Hematopoietic multipotent progenitor cell treated with erythropoietin and hydrocortisone succinate and interleukin-3 and kit ligand, for 8 days (in vitro differentiated cells): Measurements from ENCODE around the gene AMFR.
A peak's percentile ranks its signal among the peaks of the same experiment; 100 is the strongest.
"Not testable (repeated sequence)": the region's sequence is repeated elsewhere in the genome, so short reads cannot be mapped to it uniquely, and the experiment has no call there.

ENCODE experiments used
- DNase-seq: peaks from one replicate; pipeline ENCODE4 v3.0.0-alpha.2; 2015

Gene AMFR

DNA sequence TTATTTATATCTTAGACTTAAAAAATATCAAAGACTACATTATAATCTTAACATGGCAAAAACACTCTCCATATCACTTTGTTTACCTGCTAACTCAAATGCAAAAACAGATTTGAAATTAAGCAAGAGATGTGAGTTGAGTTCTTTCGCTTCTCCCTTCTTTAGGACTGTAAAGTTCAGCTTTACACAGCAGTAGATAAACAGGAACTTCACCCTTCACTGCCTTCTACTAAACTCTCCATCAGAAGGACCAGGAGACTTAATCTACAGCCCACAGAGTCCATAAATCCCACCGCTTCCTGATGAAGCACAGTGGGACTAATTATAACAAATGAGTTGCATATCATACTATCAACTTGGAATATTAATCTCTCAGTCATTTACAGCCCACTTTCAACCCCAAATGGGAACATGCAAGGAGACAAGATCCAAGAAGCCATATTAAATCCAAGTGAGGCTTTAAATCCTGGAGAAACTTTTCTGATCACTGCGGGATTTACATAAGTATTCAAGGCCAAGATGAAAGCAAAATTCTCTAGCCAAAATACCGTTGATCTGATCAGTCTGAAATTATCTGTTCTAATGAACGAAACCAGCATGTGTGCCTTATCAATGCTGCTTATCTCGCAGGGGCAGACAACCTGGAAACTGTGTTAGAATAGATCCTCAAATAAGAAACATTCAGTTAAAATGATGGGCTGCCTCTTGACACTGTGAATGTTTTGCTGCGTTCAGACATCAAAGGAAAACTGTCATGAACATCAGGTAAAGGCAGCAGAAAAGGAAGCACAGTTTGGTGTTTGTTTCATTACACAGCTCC, 1.6 kb downstream of the AMFR start:
- DNase-seq: peak; percentile 61

DNA sequence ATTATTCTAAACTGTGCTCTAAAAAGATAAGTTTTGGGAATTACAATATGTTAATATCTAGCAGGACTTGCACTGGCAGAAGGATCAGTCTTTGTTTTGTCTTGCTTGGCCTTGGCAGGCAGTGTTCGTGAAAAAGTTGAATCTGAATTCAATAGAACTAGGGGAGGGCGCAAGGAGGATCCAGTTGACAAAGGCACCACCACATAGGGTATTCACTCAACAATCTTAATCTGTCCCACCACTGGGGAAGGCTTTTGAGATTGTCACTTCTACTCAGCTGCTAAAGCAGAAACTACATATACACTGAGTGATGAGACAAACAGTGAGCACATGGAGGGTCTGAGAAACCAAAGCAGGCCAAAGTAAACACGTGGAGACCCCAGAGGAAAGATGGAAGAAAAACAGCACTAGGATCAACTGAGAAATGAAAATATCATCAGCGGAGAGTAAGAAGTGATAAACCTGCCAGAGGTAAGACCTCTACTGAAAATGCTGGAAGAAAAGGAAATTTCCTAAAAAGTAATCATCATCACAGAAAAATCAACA, 2.4 kb downstream of the AMFR start:
- DNase-seq: no peak

DNA sequence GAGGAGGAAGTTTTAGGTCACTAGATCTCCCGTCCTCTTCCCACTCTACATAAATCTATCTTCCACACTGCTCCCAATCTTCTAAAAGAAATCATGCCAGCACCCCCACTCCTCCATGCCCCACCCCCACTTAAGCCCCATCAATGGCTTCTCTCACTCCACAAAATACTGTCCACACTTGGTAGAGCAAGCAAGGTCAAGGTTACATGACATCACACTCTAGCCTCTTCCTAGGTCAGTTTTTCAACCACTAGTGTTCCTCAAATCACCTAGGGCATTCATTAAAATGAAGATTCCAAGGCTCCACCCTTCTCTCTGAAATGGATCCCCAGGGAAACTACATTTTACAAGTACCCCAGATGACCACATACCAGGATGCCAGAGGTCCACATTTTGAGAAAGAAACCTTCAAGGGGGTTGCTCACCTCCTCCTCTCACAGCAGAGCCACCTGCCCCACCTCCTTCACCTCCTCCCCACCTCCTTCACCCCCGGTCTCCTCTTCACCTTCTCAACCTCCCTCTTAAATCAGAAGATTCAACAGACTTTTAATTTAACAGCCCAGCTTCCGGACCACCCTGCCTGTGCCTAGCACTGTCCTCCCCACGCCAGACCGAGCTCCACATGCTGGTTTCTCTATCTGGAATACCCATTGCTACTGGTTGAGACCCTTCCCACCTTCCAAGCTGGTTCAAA, 3.2 kb downstream of the AMFR start:
- DNase-seq: no peak

DNA sequence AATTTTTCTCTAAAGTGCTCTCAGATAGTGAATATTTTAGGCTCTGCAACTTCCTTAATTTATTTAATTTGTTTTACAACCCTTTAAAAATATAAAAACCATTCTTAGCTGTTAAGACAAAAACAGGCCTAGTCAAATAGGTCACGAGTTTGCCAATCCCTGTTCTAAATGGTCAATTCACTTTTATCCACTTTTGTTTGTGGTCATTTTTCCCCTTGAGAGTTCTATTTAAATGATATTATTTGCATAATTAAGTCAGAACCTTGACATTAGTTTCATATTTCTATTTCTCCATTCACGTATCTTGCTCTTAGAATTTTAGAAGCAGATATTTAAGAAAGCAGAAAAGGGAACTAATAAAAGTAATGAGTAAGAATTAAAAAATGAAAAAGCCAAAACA, 4.0 kb downstream of the AMFR start:
- DNase-seq: no peak

DNA sequence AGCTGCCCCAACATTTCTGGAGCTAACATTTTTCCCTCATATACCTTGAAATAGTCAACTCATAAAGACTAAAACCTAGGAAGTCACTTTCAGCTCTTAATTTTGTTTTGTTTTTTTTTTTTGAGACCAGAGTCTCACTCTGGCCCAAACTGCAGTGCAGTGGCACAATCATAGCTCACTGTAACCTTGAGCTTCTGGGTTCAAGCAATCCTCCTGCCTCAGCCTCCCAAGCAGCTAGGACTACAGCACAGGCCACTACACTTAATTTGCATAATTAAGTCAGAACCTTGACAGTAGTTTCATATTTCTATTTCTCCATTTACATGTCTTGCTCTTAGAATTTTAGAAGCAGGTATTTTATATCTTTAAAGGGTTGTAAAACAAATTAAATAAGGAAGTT, 4.7 kb downstream of the AMFR start:
- DNase-seq: no peak

DNA sequence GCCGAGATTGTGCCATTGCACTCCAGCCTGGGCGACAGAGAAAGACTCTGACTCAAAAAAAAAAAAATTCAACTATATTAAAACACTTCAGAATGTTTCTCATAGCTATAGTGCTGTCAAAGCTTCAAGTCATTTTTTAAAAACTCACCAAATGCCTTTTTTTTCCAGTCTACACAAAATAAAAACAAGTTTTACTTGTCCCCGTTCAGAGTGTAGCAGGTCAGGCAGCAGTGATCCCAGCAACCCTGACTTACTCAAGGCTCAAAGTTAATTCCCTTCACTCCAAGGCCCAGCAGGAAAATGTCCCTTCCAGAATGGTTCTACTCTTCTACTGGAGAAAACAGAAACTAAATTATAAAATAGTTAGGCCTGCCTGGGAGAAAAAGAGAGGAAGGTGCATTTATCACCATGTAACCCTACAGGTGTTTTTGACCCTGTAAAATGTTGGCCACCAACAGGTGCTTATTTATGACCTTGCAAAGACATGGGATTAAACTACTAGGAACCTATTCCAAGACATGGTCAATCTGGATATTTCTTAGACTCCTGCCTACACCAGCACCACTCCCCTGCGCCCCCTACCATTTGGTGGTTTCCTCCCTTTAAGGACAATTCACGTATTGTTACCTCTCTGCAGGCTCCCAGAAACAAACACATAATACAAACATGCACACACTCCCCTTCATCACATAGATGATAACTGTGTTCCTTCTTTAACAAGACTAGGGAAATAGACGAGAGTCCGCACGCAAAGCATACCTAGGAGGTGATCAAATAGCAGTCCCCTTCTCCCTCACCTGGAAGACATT, 5.4 kb downstream of the AMFR start:
- no peak for DNase-seq

DNA sequence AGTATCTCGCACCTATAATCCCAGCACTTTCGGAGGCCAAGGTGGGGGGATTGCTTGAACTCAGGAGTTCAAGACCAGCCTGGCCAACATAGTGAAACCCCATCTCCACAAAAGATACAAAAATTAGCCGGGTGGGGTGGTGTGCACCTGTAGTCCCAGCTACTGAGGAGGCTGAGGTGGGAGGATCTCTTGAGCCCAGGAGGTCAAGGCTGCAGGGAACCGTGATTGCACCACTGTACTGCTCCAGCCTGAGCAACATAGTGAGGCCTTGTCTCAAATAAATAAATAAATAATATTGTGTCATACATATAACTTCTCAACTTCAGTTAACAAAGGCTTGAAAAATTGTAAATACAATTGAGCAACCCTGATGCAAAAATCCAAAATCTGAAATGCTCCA, 8.2 kb downstream of the AMFR start:
- no peak for DNase-seq

DNA sequence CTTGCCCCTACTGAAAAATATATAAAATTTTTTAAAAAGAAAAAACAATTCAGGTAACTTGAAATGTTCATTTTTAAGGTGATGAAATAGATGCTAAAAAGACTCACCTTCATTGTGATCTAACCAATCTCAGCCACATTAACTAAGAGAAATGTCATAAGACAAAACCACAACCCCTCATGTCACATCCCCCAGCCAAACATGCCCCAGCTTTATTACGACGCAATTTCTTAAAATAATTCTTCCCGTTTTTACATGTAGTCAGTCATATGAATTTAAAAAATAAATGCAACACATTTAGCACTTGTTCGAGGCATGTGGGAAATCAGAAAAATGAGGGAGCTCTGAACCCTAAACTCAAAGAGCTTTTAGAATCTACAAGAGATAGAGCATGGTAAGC, 9.5 kb downstream of the AMFR start:
- no peak for DNase-seq

DNA sequence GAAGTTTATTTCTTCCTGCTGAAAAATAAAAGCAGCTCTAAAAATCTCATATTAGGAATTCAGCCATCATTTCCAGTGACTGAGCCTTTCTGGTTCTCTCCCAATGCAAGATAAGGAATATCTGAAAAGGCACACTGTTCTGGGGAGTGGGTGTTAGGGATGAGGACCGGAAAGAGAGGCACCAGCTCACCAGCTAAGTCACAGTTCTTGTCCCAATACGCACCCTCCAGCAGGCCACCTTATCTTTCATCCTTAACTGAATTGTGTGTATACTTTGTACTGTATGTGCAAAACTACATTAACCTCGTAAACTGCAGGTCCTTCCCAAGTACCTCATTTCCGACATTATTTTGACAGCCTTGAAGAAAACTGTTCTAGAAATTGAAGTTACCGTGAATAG, 11.0 kb downstream of the AMFR start:
- DNase-seq: peak; percentile 37

DNA sequence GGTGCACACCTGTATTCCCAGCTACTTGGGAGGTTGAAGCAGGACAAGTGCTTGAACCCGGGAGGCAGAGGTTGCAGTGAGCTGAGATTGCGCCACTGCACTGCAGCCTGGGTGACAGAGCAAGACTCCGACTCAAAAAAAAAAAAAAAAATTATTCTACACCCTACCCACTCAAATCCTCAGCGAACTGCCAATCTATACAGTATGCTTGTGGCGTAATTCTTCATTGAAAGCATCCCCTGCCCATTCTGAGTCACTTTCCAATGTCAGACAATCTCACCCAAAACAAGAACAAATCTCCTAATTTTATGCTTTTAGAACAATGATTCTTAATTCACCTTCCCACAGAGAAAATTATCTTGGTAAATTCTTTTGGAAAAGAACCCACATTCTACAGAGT, 12.0 kb downstream of the AMFR start:
- no peak for DNase-seq

DNA sequence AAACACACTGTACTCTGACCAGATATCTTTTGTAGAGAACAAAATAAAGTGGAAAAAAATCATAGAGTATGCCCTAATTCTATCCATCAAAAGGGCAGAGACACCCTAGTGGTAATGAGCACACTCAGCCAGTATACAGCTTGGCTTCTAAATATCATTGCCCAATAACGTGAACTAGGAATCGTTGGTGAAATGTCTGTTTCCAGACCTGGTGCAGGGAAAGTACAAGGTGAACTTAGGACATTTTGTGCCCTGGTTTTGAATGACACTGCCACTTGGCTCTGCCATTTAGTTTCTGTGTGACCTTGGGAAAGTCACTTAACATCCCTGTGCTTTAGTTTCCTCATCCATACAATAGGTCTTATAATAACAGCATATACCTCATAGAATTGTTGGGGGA, 13.7 kb downstream of the AMFR start:
- DNase-seq: no peak

DNA sequence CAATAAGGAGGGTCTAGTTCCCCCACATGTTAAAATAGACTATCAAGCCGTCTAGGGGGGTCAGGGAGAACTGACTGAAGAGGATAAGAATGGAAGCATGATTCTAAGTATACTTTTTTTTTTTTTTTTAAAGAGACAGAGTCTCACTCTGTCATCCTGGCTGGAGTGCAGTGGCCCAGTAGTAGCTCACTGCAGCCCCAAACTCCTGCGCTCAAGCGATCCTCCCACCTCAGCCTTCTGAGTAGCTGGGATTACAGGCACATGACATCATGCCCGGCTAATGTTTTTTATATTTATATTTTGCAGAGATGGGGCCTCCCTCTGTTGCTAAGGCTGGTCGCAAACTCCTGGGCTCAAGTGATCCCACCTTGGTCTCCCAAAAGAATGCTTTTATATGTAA, 14.2 kb downstream of the AMFR start:
- no peak for DNase-seq

DNA sequence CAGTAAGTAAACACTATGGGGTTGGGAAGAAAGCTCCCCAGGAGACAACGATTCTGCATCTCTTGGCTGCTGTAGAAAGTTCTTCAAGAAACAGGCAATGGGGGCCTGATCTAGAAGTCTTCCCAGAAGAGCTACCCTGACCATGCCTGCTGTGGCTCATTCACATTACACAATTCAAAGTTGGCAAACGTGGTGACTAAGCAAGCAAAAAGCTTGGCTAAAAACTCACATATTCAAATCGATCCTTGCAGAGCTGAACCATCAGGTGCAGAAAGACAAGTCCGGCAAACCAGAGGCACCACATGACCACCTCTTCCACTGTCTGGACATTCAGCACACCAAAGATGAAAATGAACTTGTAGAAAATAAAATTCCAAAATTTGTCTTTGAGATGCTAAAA, 16.1 kb downstream of the AMFR start:
- no peak for DNase-seq

DNA sequence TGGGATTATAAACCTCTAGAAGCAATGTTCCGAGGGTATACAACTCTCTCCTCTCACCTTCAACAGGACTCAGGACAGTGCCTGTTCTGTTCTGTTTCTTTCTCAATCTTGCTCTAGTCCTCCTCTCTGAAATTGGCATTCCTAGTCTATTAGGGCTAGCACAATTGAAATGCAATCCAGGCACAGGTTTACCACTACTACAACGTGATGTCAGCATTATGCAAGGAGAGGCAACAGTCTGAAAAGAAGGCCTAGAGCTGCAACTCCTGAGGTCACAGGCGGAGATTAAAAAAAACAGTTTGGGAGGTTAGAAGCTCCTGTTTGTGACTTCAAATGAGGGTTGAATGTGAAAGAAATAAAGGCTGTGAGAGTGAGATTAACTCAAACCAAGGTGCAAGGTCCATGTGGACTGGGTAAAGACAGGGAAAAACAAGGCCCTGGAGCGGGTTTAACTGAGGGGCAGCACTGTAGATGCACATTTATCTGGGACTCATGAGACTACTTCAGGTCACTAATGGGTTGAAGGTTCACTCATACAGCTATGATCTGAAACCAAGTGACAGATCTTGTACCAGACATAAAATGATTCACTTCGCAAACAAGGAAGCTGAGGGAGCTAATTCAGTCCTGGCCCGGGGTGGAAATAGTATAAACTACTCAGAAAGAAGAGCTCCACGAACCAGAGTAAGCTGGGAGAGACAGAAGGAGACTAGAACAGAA, 16.8 kb downstream of the AMFR start:
- no peak for DNase-seq

DNA sequence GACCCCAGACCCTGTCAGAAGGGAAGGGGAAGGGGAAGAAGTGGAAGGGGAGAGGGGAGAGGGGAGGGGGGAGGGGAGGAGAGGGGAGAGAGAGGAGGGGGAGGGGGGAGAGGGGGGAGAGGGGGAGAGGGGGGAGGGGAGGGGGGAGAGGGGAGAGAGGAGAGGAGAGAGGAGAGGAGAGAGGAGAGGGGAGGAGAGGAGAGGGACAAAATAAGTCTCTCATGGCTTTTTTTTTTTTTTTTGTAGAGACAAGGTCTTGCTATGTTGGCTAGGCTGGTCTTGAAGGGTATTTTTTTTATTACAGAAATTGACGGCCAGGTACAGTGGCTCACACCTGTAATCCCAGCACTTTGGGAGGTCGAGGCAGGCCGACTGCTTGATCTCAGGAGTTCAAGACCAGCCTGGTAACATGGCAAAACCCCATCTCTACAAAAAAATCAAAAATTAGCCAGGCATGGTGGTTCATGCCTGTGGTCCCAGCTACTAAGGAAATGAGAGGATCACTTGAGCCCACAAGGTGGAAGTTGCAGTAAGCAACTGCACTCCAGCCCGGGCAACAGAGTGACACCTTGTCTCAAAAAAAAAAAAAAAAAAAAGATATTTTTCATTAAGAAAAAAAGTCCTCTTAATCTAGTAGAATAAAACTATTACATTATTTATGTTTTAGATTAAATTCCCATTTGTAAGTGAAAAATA, 19.2 kb downstream of the AMFR start:
- no peak for DNase-seq

DNA sequence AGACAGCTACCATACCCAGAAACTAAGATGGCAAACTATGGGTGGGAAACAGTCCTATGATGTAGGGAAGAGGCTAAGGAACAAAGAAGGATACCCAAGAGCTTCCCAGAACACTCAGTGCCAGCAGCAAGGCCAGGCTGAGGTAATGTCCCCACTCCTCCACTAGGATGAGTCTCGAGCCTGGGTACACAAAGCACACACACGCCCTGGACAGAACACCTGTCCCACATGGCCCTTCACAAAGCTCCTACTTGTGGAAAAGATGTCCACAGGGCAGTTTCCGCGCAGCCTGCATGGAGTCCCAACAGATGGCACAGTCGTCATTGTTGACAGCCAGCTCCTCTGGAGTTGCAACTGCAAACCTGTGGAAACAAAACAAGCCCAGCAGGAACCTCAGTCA, 23.9 kb downstream of the AMFR start:
- DNase-seq: peak; percentile 27

DNA sequence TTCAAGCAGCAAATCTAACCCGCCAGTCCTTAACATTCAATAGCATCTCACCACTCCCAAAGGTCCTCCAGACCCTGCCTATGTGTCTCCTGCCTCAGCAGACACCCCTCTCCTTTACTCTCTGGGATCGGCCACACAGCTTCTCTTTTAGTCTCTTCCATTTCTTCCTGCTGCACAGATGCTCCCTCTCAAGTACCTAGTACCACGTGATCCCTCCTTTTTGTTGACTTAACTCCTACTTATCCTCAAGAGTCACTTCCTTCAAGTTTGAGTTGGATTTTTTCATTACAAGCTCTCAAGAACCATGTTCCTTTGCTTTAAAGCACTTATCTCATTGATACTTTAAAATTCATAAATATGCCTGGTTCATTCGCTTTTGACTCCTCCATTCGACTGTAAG, 24.9 kb downstream of the AMFR start:
- DNase-seq: no peak

DNA sequence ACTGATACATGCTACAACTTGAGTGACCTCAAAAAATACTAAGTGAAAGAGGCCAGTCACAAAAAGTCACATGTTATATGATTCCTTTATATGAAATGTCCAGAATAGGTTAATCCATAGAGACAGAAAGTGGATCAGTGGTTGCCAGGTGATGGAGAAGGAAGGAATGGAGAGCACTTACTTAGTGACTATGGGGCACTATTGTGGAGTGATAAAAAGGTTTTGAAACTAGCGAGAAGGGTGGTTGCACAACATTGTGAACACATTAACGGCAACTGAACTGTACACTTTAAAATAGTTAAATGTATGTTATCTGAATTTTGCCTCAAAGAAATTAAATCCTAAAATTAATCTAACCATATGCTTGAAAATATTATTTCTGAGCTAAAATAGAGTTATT, 25.9 kb downstream of the AMFR start:
- DNase-seq: no peak

DNA sequence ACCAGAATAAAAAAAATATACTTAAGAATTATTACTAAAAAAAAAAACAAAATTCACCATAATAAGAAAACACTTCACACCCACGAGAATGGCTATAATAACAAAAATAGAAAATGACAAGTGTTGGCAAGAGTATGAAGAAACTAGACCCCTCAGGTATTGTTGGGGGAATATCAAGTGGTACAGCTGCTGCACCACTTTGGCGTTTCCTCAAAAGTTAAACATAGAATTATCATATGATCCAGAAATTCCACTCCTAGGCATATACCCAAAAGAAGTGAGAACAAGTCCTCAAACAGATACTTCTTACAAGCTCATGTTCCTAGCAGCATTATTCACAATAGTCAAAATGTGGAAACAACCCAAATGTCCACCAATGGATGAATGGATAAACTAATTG, 26.3 kb downstream of the AMFR start:
- no peak for DNase-seq

DNA sequence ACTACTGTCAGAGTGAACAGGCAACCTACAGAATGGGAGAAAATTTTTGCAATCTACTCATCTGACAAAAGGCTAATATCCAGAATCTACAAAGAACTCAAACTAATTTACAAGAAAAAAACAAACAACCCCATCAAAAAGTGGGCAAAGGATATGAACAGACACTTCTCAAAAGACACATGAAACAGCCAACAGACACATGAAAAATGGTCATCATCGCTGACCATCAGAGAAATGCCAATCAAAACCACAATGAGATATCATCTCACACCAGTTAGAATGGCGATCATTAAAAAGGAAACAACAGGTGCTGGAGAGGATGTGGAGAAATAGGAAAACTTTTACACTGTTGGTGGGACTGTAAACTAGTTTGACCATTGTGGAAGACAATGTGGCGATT, 28.6 kb downstream of the AMFR start:
- not testable (repeated sequence) for DNase-seq

DNA sequence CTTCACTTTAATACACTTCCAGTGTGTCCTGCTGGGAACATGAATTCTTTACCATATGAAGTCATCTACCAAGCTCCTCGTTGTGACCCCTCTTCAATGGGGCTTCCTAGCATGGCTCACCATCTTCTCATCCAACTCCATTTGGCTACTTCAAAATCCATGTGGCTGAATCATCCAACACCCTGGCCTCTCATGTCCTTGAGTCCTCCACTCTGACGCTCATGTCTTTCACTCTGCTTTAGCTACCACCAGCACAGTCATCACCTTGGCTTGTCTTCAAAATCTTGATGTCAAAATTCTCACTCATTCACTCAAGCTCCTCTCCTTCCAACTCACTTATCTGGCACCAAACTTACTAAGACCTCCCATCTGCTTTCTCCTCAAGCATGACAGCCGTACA, 35.8 kb downstream of the AMFR start:
- no peak for DNase-seq

DNA sequence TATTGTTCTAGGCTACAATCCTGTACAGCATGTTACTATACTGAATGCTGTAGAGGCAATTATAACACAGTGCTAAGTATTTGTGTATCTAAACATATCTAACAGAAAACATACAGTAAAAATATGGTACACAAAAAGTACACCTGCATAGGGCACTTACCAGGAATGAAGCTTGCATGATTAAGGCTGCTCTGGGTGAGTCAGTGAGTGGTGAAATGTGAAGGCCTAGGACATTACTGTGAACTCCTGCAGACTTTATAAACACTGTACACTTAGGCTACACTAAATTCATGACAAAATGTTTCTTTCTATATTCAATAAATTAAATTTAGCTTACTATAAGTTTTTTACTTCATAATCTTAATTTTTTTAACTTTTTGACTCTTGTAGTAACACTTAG, 37.1 kb downstream of the AMFR start:
- no peak for DNase-seq
